ENCODE results near the gene MXD3.

GRCh38 chr5:177314376-177315342 is 3.0 kb upstream of the MXD3 start:
- no peak for TF ChIP-seq CTCF (IDR thresholded peaks at IDR 0.05)
- TF ChIP-seq POLR2A (IDR thresholded peaks at IDR 0.05) = no peak
